Neutrophil (primary cell): ENCODE measurements around the gene TRAPPC14.

ENCODE experiments used
- H3K27ac ChIP-seq: fragments of 200-600 bp; sonication (generic); 2 replicates; pipeline ENCODE4 v1.5.1; 2016; ENCODE audit warnings: mild to moderate bottlenecking, moderate library complexity
- H3K27me3 ChIP-seq: fragments of 200-600 bp; sonication (generic); 2 replicates; pipeline ENCODE4 v1.6.0; 2016; ENCODE audit warnings: mild to moderate bottlenecking
- H3K36me3 ChIP-seq: fragments of 200-600 bp; sonication (generic); 2 replicates; pipeline ENCODE4 v1.5.1; 2017
- H3K4me1 ChIP-seq, 2 experiments: fragments of 200-600 bp in 1 of 2; sonication (generic) in 1 of 2; 1 replicate in 1 of 2; 2 replicates in 1 of 2; pipeline versions ENCODE4 v1.5.1 to v1.6.1; 2013 to 2016; ENCODE audit warnings: low read depth in 1 of 2, low read length in 1 of 2, mild to moderate bottlenecking in 1 of 2, moderate library complexity in 1 of 2; ENCODE audit not compliant: control insufficient read depth in 1 of 2, insufficient read depth in 1 of 2
- H3K4me3 ChIP-seq, 2 experiments: fragments of 200-600 bp in 1 of 2; sonication (generic) in 1 of 2; 1 replicate in 1 of 2; 2 replicates in 1 of 2; pipeline ENCODE4 v1.5.1; 2013 to 2016; ENCODE audit warnings: low read depth in 1 of 2, low read length in 1 of 2, mild to moderate bottlenecking in 1 of 2, moderate library complexity in 1 of 2
- H3K9me3 ChIP-seq: fragments of 200-600 bp; sonication (generic); 2 replicates; pipeline ENCODE4 v1.5.1; 2016
- TF ChIP-seq, protein P1 (sequence below): fragments of 200-600 bp; sonication (generic); IDR thresholded peaks from 2 replicates; pipeline ENCODE4 v1.5.1; 2016; ENCODE audit warnings: antibody characterized with exemption

TRAPPC14 gene

DNA sequence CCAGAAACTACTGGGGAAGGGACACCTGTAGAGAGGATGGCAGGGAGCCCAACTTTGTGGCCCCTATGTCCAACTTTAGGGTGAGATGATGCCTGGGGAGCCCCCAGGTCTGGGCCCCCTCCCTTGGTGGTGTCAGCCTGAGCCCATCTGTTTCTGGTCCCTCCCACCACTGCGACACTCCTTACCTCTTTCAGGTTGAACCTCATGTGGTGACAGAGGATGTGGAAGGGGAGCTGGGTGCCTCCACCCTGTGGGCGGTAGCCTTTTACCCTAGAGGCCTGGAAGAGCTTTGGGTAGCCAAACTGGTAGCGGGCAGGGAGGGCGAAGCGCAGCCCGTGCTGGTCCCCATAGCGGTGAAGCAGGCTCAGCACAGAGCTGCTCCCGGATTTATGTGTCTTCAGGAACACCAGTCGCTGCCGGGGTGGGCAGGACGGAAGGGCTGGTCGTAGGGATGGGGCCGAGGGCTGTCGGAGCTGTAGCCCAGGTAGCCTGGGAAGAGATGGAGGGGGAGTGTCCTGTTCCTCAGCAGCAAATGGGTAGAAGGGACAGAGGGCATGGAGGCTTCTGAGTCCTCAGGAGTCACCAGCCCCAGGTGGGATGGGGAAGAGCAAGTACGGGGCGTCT lies 7.9 kb upstream of the TRAPPC14 start:
- Histone ChIP-seq H3K9me3 (no peaks in the 10 kb centered on the region), H3K27me3 (peaks cover 90% of the 10 kb centered on the region), H3K4me1 (peaks cover 20 to 28% of the 10 kb centered on the region in 2 experiments), H3K4me3 (no peak overlapping the region), H3K27ac (no peak overlapping the region), H3K36me3 (no peaks in the 10 kb centered on the region)
- TF ChIP-seq, protein P1, sequence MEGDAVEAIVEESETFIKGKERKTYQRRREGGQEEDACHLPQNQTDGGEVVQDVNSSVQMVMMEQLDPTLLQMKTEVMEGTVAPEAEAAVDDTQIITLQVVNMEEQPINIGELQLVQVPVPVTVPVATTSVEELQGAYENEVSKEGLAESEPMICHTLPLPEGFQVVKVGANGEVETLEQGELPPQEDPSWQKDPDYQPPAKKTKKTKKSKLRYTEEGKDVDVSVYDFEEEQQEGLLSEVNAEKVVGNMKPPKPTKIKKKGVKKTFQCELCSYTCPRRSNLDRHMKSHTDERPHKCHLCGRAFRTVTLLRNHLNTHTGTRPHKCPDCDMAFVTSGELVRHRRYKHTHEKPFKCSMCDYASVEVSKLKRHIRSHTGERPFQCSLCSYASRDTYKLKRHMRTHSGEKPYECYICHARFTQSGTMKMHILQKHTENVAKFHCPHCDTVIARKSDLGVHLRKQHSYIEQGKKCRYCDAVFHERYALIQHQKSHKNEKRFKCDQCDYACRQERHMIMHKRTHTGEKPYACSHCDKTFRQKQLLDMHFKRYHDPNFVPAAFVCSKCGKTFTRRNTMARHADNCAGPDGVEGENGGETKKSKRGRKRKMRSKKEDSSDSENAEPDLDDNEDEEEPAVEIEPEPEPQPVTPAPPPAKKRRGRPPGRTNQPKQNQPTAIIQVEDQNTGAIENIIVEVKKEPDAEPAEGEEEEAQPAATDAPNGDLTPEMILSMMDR: no peak

DNA sequence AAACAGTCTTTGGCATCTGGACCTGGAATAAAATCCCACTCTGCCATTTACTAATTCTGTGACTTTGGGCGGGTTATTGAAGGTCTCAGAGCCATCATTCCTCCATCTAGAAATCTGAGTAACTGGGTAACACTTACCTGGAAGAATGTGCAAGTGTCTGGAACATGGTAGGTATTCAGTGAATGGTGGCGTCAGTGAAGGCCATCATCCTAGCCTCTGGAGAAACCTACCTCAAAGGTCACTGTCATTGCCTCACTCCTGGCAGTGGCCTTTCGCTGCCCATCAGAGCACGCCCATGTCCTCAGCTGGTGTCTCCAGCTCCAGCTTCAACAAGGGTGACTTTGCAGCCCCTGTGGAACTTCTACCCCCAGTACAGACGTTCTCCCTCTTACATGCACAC lies 5.3 kb upstream of the TRAPPC14 start:
- H3K4me3 ChIP-seq: no peak overlapping the region
- peaks cover 64% of the 10 kb centered on the region for H3K27me3 ChIP-seq
- no peak overlapping the region for H3K27ac ChIP-seq
- H3K4me1 ChIP-seq: peaks cover 21 to 27% of the 10 kb centered on the region in 2 experiments
- TF ChIP-seq, protein P1: no peak
- no peaks in the 10 kb centered on the region for H3K9me3 ChIP-seq
- no peaks in the 10 kb centered on the region for H3K36me3 ChIP-seq

DNA sequence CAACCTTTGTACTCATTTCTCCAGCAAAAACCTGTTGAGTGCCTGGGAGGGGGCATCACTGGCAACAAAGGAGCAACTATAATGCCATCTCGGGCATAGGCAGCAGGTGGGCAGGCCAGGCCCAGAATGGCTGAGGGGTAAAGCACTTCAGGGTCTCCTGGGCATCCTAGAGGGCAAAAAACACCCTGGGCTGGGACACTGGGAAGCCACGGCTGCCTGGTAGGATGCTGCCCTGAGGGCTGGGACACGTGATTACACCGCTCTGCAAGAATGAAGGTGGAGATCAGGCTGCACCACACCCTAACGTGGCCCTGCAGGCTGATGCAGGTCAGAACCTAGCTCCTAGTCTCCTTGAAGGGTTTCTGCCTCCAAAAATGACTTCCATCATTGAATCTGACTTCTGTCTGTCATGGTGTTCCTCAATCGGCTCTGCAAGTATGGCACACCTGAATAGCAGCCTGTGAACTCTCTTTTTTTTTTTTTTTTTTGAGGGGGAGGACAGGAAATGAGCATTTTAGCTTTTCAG lies 4.5 kb upstream of the TRAPPC14 start:
- H3K4me3 ChIP-seq: no peak overlapping the region
- peaks cover 17 to 25% of the 10 kb centered on the region in 2 experiments for H3K4me1 ChIP-seq
- H3K27ac ChIP-seq: no peak overlapping the region
- H3K9me3 ChIP-seq: no peaks in the 10 kb centered on the region
- H3K27me3 ChIP-seq: peaks cover 56% of the 10 kb centered on the region
- TF ChIP-seq, protein P1: no peak
- H3K36me3 ChIP-seq: no peaks in the 10 kb centered on the region

DNA sequence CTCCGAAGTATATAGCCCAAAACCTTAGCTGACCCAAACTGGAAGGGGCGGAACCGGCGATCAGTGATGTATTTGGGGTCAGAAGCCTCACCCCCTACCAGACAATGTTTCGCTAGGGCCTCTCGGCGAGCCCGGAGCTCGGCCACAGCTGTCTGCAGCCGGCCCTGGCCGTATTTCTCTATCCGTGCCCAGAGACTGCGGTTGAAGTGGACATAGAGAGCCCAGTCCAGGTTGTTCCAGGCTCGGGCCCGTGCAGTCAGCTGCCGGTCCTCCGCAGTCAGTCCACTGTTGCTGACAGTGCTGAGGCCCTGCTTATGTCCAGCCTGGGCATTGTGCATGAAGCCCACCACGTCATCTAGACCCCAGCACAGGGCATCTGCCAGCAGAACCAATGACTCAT lies 1.5 kb upstream of the TRAPPC14 start:
- no peak overlapping the region for H3K27ac ChIP-seq
- H3K4me3 ChIP-seq: no peak overlapping the region
- H3K4me1 ChIP-seq: peaks cover 36 to 40% of the 10 kb centered on the region in 2 experiments
- no peaks in the 10 kb centered on the region for H3K9me3 ChIP-seq
- H3K36me3 ChIP-seq: peaks cover 28% of the 10 kb centered on the region
- TF ChIP-seq, protein P1: no peak
- peaks cover 26% of the 10 kb centered on the region for H3K27me3 ChIP-seq

DNA sequence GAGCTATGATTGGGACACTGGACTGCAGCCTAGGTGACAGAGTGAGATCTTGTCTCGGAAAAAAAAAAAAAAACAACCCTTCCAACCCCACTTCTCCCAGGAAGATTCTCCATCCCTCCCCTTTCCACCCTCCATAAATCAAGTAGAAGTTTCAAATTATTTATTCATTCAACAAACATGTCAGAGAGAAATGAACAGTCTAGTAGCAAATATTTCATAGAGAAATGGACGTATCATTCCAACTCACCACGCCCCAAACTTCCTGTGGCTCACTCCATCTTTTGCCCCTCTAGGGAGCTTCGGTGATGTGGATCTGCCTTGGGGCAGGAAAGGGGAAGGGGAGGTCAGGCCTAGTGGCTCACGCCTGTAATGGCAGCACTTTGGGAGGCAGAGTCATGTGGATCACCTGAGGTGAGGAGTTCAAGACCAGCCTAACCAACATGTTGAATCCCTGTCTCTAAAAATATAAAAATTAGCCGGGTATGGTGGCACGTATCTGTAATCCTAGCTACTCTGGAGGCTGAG lies 638 bp upstream of the TRAPPC14 start:
- peaks cover 37% of the 10 kb centered on the region for H3K36me3 ChIP-seq
- peak overlapping the region; percentile 91 to 99 for H3K4me3 ChIP-seq
- TF ChIP-seq, protein P1: peak; percentile 48
- peaks cover 45 to 49% of the 10 kb centered on the region in 2 experiments for H3K4me1 ChIP-seq
- H3K27me3 ChIP-seq: peaks cover 17% of the 10 kb centered on the region
- H3K27ac ChIP-seq: peak overlapping the region; percentile 86
- H3K9me3 ChIP-seq: no peaks in the 10 kb centered on the region
